Measurements from ENCODE around the gene TTLL13. TPM values are rescaled to one million over a fixed set of nuclear protein-coding genes. Genes with fewer than 3 reads are reported as not detected.

Gene TTLL13
- total RNA-seq (2014; rRNA removed; shearing (Covaris generic)), result 0.03 and 0.28 TPM in 2 replicates

- peak; percentile 97 for DNase-seq (ENCODE audit: low spot score)
Measured at GRCh38 chr15:90249203-90249863, at the start of gene TTLL13. Gene TTLL13 (plus strand): TSS chr15:90249556. CDS start chr15:90250631, 1,075 bp downstream.

GRCh38 chr15:90200534-90201129 lies 48.7 kb upstream of the TTLL13 start:
- peak; percentile 23 for DNase-seq (ENCODE audit: low spot score)

GRCh38 chr15:90201130-90201943 lies 48.0 kb upstream of the TTLL13 start, which contains the start of gene SEMA4B:
Gene SEMA4B (plus strand): TSS chr15:90201330. CDS start chr15:90201579, 249 bp downstream.
- DNase-seq (ENCODE audit: low spot score), result peak; percentile 84

- no peak for DNase-seq (ENCODE audit: low spot score)
Measured at GRCh38 chr15:90201944-90202375, 47.4 kb upstream of the TTLL13 start.

GRCh38 chr15:90202929-90203328 lies 46.4 kb upstream of the TTLL13 start:
- DNase-seq (ENCODE audit: low spot score), result no peak

GRCh38 chr15:90203473-90203872 lies 45.9 kb upstream of the TTLL13 start:
- no peak for DNase-seq (ENCODE audit: low spot score)

- no peak for DNase-seq (ENCODE audit: low spot score)
Measured at GRCh38 chr15:90203922-90204321, 45.4 kb upstream of the TTLL13 start.

GRCh38 chr15:90205050-90205848 lies 44.1 kb upstream of the TTLL13 start:
- DNase-seq (ENCODE audit: low spot score), result no peak

- DNase-seq (ENCODE audit: low spot score), result no peak
Measured at GRCh38 chr15:90205886-90206285, 43.5 kb upstream of the TTLL13 start.

GRCh38 chr15:90207252-90207651 lies 42.1 kb upstream of the TTLL13 start:
- DNase-seq (ENCODE audit: low spot score), result no peak

GRCh38 chr15:90208356-90208755 lies 41.0 kb upstream of the TTLL13 start:
- DNase-seq (ENCODE audit: low spot score), result no peak

GRCh38 chr15:90209591-90209990 lies 39.8 kb upstream of the TTLL13 start:
- DNase-seq (ENCODE audit: low spot score), result no peak

GRCh38 chr15:90210593-90210992 lies 38.8 kb upstream of the TTLL13 start:
- DNase-seq (ENCODE audit: low spot score), result peak; percentile 29

- no peak for DNase-seq (ENCODE audit: low spot score)
Measured at GRCh38 chr15:90211009-90211408, 38.3 kb upstream of the TTLL13 start.

GRCh38 chr15:90211440-90212143 lies 37.8 kb upstream of the TTLL13 start:
- peak; percentile 97 for DNase-seq (ENCODE audit: low spot score)

GRCh38 chr15:90212221-90213098 lies 36.9 kb upstream of the TTLL13 start:
- peak; percentile 83 for DNase-seq (ENCODE audit: low spot score)

GRCh38 chr15:90213122-90213817 lies 36.1 kb upstream of the TTLL13 start:
- peak; percentile 94 for DNase-seq (ENCODE audit: low spot score)

GRCh38 chr15:90213818-90214204 lies 35.5 kb upstream of the TTLL13 start:
- no peak for DNase-seq (ENCODE audit: low spot score)

- peak; percentile 72 for DNase-seq (ENCODE audit: low spot score)
Measured at GRCh38 chr15:90214553-90215196, 34.7 kb upstream of the TTLL13 start.
